PFSK-1 (cell line): ENCODE results near the gene RNF26.

Experiments
- FOXP2 ChIP-seq: optimal IDR thresholded peaks from 2 replicates; pipeline ENCODE3; 2011; ENCODE audit warnings: borderline replicate concordance, control low read depth, inconsistent platforms; ENCODE audit not compliant: insufficient read depth; ENCODE audit errors: extremely low read length, extremely low read depth
- POLR2AphosphoS5 ChIP-seq: IDR thresholded peaks from 2 replicates; pipeline ENCODE4 v1.6.1; 2012; ENCODE audit warnings: low read depth, mild to moderate bottlenecking, control low read depth, low read length, moderate library complexity
- SIN3A ChIP-seq: IDR thresholded peaks from 2 replicates; pipeline ENCODE4 v1.6.1; 2012; ENCODE audit warnings: mild to moderate bottlenecking, low read length, moderate library complexity, borderline replicate concordance; ENCODE audit not compliant: insufficient read depth
- TAF1 ChIP-seq: IDR thresholded peaks from 2 replicates; pipeline ENCODE4 v1.6.1; 2012; ENCODE audit warnings: low read length, control low read depth, borderline replicate concordance; ENCODE audit not compliant: insufficient read depth
- TF ChIP-seq, protein P1 (sequence below), 2 experiments: IDR thresholded peaks; 2 replicates each; pipeline versions ENCODE4 v1.6.1 to v1.8.0; 2011 to 2012; ENCODE audit warnings: low read depth in 2 of 2, low read length in 2 of 2, control low read depth in 1 of 2, inconsistent platforms in 1 of 2, mild to moderate bottlenecking in 1 of 2, moderate library complexity in 1 of 2; ENCODE audit not compliant: insufficient read depth in 1 of 2

The RNF26 gene

DNA sequence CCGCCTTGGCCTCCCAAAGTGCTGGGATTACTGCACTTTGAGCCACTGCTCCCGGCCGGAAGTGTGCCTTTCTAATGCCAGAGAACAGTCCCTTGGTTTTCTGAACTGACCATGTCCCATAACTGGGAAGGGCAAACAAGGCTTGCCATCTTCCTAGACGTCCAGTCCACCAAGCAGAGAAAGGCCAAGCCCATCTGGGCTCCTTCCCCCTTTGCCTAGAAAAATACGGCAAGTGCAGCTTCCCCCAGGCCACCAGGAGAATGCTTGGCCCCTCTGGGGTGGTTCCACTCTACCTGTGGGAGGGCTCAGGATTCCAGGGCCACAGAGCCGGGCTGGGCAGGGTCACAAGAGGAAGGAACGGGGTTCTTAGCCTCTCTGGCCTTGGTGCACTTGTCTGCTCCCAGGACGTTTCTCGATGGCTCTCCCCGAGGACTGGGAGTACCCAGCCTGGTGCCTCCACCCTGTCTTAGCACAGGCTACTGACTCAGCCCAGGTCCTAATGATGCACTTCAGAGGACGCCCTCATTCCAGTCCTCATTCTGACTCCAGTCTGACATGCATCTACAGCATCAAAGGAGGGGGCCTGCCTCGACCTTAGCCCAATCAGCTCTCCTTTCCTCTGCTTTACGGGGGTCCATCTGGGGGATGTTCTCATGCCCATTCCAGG lies 46.0 kb downstream of the RNF26 start:
- TF ChIP-seq SIN3A, result no peak
- TF ChIP-seq, protein P1, sequence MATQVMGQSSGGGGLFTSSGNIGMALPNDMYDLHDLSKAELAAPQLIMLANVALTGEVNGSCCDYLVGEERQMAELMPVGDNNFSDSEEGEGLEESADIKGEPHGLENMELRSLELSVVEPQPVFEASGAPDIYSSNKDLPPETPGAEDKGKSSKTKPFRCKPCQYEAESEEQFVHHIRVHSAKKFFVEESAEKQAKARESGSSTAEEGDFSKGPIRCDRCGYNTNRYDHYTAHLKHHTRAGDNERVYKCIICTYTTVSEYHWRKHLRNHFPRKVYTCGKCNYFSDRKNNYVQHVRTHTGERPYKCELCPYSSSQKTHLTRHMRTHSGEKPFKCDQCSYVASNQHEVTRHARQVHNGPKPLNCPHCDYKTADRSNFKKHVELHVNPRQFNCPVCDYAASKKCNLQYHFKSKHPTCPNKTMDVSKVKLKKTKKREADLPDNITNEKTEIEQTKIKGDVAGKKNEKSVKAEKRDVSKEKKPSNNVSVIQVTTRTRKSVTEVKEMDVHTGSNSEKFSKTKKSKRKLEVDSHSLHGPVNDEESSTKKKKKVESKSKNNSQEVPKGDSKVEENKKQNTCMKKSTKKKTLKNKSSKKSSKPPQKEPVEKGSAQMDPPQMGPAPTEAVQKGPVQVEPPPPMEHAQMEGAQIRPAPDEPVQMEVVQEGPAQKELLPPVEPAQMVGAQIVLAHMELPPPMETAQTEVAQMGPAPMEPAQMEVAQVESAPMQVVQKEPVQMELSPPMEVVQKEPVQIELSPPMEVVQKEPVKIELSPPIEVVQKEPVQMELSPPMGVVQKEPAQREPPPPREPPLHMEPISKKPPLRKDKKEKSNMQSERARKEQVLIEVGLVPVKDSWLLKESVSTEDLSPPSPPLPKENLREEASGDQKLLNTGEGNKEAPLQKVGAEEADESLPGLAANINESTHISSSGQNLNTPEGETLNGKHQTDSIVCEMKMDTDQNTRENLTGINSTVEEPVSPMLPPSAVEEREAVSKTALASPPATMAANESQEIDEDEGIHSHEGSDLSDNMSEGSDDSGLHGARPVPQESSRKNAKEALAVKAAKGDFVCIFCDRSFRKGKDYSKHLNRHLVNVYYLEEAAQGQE (IDR thresholded peaks at IDR 0.05; ENCODE audit: insufficient read depth in 1 of 2, low read depth in 2 of 2, low read length in 2 of 2), result no peak
- no peak for TF ChIP-seq TAF1
- TF ChIP-seq FOXP2, result no peak
- TF ChIP-seq POLR2AphosphoS5, result no peak

DNA sequence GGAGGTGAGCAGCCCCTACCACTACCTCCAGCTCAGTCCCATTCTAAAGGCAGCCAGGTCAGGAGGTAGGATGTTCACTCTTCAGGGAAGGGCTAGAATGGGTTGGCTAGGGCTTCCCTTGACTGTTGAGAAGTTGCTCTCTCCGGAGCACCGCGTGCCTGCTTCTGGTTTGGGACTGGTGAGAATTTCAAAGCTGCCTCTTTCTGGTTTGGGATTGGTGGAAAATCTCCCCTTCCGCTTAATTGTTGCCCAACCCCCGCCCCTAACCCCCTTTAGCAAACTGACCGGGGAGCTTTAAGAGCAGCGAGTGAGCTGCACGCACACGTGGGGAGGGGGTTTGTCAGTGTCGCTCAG lies 46.5 kb downstream of the RNF26 start:
- TF ChIP-seq SIN3A, result no peak
- no peak for TF ChIP-seq FOXP2
- TF ChIP-seq, protein P1 (IDR thresholded peaks at IDR 0.05; ENCODE audit: insufficient read depth in 1 of 2, low read depth in 2 of 2, low read length in 2 of 2), result no peak
- no peak for TF ChIP-seq POLR2AphosphoS5
- TF ChIP-seq TAF1, result no peak

DNA sequence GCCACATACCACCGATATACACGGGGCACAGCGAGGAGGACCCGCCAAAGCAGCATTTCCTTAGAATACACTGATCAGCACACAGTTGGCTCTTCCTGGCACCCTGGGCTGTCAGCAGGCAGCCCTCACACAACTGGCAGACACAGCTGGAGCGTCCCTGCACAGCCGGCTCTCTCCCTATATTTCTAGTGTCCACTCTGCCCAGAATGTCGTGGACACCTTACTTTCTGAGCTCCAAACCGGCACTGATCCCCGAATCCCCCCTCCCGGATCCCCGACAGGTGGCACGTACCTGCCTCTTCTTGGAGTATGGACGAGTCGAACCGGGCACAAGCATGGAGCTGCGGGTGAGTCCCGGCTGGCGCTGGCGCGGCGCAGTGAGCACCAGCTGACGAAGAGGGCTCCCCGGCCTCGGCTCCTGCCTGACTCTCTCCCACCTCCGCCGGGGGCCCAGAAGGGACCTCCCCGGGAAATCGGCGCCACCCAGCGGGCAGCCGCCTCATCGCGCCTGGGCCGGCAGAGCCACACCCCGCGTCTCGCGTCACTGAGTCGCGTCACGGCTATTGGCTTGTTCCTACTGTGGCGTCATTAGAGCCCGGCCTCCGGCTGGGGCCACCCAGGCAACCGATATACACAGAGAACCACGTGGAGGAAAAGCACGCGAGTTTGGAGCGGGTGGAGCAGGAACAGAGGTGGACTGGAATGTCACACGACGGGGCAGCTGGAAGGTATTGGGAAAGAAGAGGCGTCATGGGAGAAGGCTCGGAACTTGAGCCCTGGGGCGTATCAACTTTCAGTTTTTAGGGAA lies 47.1 kb downstream of the RNF26 start, which contains the start of gene USP2:
Gene USP2 (minus strand): TSS at position 510 of the 808 bp plus-strand sequence. CDS start 8,210 bp downstream, outside the sequence.
- TF ChIP-seq TAF1 (no peak), FOXP2 (peak; percentile 76), SIN3A (peak; percentile 100)

DNA sequence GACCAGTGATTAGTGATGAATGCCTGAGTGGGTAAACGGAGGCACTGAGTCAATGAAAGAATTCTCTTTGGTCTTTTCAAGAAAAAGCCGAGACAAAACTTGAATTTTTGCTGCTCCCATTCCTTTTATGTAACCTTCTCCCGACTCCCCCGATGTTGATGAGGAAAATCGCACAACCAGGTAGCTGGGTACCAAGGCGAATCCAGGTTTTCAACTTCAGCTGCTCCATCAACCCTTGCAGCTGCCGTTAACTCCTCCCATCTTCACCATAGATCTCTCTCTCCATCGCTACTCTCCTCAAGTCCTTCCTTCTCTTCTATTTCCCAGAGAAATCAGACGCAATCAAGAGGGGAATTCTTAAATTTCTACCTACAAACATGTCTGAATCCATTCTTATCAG lies 47.8 kb downstream of the RNF26 start:
- no peak for TF ChIP-seq TAF1
- TF ChIP-seq, protein P1 (IDR thresholded peaks at IDR 0.05; ENCODE audit: insufficient read depth in 1 of 2, low read depth in 2 of 2, low read length in 2 of 2), result no peak
- no peak for TF ChIP-seq SIN3A
- no peak for TF ChIP-seq FOXP2
- TF ChIP-seq POLR2AphosphoS5, result no peak

DNA sequence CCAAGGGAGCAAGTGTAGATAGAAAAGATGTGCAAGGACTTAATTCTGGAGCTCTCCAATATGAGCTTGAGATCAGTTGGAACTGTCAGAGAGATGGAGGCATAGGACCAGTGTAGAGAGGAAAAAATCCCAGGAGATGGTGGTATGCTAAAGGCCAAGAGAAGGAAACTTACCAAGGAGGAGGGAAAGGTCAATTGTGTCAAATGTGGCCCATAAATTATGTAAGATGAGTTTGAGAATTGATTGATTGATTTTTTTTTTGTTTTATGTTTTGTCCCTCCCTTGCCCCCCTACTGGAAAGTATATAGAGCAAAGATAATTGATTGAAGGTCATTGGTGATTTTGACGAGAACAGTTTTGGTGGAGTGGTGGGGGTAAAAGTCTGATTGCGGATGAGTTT lies 50.0 kb downstream of the RNF26 start:
- TF ChIP-seq SIN3A (no peak), POLR2AphosphoS5 (no peak), FOXP2 (no peak), TAF1 (no peak)
- TF ChIP-seq, protein P1 (IDR thresholded peaks at IDR 0.05; ENCODE audit: insufficient read depth in 1 of 2, low read depth in 2 of 2, low read length in 2 of 2), result no peak
